GM21390 (cell line): ENCODE measurements around the gene AGBL4.

ENCODE experiments used
- ATAC-seq: cut with Tn5 transposase; IDR thresholded peaks from one replicate; pipeline ENCODE4 v1.9.1; 2021; ENCODE audit not compliant: unreplicated experiment

AGBL4 gene

DNA sequence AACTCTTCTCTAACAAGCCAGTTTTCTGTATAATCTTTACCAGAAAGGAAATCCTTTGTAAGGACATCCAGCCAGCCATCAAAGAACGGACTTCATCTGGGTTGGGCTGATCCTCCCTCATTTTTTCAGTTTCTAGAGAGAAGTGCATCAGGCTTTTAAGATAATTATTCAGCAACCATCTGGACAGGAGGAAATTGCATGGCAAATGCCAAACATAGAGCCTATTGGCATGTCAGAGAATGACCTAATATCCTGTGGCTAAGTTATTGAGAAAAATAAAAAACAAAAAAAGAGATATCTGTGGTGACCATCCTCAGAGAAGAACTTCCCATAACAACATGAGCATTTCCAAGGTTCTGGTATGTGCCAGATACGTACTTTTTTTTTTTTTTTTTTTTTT lies 1172.1 kb downstream of the AGBL4 start:
- no peak for ATAC-seq

DNA sequence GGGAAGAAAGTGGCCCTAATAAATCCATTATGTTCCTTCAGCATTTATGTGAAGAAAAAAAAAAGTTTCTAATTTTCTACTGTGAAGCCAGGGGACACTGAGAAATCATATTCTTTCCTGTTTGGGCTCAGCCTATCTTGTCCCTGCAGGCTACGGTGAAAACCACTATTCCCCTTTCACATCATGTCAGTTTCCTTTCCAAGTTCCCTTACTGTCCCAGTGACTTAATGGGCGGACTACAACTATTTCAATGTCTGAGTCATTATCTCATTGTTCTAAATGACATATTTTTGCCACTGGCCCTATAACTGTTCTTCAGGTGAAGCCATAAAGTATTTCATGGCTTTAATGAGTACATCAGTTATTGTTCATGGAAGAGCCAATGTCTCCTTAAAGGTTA lies 1175.7 kb downstream of the AGBL4 start:
- ATAC-seq = no peak

DNA sequence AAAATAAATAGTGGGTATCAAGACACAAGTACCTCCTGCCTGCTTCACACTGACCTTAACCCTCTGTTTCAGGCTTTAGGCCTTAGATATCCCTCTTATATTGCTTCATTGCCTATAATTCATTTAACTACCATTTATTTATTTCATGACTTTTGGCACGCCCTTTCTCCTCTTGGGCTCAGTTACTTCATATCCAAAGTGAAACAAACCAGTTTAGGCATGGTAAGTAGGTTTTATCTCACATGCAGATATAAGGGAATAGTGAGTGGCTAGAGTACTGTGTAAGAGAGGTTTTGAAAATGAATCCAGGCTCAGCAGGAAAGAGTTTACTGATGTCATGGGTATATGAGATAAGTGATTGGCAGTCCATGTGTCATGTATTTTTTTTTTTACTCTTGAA lies 1177.3 kb downstream of the AGBL4 start:
- ATAC-seq = no peak

DNA sequence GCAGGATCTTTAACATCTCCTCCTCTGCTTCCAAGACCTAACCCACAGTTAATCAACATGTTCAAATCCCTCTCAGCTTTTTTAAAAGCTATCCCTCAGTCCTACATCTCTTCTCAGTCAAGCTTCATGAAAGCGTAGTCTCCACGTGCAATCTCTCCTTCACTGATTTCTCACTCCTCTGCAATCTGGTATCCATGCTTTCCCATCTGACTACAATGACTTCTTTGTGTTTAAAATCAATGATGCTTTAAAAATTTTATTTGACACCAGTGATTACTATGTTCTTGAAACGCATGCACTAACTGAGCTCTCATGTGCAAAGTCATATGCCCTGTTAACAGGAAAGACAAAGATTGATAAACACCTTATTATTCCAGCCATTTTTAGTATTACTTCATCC lies 1179.6 kb downstream of the AGBL4 start:
- ATAC-seq = no peak

DNA sequence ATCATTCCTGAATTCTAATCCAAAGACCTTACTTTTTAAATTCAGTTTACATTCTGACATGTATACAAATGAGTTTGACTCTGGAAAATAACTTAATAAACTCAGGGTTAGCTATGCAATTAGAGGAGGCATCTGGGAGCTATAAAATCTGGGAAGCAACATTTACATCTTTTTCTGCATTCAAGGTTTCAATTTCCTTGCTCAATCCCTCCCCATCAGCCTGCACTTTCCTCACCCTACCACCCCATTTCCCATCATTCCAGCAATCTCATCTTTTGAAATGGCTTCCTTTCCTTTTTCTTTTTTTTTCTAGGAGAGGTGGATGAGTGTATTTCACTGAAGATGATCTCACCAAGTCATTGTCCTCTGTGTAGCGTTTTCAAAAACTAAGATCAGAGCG lies 1181.8 kb downstream of the AGBL4 start:
- no peak for ATAC-seq

DNA sequence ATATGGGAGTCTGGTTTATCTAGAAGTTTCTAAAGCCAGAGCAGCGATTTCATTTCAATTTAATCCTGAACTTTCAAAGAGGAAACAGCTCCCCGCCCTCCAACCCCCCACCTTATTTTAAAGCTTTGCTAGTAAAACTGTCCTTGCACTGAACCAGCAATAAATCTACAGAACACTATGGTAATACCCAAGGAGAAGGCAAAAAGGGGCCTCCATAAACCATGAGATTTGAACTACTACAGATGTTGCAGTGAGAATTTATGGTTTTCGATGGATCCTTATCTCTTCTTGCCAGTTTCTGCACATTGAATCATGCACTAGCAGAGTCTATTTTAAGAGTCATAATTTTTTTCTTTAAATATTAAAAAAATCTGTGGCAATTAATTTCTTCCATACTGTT lies 1182.3 kb downstream of the AGBL4 start:
- no peak for ATAC-seq

DNA sequence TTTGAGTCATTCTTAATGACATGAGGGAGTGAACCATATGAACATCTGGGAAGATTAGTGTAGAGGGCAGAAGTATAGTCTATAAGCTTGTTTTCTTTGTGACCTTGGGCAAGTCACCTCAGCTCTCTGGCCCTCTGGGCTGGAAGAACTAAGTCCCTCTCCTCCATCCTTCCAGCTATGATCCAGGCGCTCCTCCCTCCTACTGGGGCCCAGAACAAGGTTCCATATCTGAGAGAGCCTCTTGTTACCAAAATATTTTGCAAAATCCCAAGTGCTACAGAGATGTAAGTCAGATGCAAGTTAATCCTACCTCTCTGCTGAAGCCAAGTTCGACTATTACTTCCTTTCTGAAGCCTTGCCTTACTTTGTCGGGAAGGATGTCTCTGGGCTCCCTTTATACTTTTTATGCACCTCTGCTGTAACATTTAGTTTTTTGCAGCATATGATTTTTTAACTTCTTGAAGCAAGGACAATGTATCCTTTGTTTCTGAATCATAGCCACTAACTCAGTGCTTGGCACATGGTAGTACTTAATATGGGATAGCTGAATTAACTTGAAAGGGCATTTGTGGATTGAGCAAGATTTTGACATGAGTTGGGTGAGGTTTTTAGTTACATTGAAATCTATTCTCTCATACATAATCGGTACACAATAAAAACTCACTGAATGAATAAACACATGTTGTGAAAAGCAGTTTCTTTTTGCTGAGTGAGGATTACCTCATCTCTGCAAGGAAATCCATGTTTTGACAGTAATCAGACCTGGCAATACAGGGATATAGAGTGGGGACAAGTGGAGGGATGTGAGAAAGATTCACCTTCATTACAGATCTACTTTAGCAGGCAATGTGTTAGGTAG lies 1192.4 kb downstream of the AGBL4 start:
- no peak for ATAC-seq

DNA sequence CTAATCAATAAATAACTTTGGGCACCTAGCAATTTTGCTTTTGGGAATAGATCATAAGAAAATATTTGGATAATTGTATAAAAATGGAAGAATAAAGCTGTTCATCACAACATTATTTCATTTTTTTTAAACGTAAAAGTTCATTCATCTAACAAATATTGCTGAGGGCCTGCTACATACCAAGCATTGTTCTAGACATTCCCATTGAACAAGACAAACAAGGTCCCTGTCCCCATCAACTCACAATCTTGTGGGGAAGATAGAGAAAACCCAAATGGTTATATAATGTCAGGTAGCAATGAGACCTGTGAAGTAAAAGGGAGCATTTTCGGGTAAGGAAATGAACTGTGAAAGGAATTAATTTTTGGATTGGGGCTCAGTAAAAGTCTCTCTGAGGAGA lies 1193.0 kb downstream of the AGBL4 start:
- ATAC-seq = no peak

DNA sequence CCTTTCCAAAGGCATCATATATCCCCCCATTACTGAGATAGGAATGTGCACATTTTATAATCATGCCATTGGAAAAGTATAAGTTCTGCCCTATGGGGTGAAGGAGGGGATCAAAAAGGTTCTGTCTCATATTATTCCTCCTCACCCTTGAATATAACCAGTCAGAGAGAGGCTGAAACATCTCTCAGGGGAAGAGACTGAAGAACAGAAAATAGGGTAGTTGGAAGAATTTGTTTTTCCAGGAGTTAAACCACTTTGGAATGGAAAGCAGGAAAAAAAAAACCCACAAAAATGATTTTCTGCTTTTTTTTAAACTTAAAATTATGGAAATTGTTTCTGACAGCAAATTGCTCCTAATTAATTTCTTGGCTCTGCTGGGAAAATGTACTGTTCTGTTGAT lies 1194.3 kb downstream of the AGBL4 start:
- ATAC-seq = no peak

DNA sequence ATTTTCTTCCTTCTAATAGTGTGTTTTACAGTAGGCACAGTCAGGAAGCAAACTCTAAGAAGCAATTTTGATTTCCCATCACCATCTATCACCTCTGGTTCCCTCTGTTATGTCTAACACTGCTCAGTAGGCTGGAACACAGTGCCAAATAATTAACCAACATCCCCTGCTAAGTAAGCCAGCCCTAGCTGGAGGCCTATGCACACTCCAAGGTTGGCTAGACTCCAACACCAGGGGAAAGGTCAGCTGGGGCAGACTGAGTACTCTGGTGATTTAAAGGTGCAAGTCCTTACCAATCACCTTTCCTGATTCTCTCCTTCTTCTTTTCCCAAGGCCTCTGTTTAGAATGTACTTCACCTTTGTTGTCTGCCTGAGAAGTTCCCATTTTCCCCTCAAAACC lies 1200.6 kb downstream of the AGBL4 start:
- no peak for ATAC-seq

DNA sequence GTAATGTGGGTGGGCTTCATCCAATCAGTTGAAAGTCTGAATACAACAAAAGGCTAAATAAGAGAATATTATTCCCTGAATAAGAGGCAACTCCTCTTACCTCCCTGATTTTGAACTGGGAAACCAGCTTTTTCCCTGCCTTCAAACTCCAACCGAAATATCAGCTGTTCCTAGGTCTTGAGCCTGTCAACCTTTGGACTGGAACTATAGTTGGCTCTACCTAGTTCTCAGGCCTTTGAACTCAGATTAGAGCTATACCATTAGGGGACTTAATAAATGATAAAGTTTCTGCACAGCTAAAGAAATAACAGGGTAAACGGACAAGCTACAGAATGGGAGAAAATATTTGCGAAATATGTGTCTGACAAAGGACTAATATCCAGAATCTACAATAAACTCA lies 1203.3 kb downstream of the AGBL4 start:
- ATAC-seq = no peak

DNA sequence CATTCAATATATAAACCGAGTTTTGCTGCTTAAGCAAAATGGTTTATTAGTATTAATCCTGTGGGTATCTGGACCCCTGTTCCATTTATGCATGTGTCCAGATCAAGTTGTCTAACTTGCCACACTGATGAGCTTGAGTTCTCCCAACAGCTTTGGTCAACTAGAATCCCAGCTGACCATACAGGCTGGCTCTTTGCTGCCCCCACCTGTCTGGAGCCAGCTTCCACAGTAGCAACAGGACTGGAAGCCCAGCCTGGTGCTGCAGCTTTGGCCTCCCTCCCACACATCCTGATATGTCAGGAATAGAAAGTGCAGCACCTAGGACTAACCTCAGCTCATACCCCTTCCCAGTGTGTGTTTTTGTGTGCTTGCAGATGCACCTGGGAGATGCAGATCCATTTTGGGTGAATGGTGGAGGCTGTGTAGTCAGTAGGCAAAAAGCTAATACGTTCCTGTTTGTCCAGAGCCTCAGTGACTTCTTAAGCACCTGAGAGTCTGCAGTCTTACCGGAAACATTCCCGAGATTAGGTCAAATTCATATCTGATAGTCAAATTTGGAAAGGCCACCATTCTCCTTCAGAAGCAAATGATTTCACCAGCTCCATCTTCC lies 1206.1 kb downstream of the AGBL4 start:
- no peak for ATAC-seq

DNA sequence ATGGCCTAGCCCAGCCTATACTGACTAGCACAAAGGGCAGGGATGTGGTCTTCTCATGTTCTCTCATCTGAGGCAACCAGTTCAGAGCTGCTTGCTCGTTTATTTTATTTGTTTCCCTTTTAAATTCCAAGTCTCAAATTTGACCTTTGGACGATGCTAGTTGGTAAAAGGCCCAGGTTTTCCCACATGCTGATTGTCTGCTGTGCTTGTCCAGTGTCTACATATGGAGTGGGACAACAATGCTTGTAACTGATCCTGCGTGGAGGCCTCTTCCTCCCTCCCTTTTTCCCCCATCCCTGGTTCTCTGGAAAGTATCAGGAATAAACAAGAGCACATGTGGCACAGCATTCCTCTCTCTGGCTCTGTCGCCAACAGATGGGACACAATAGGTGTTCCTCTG lies 1213.0 kb downstream of the AGBL4 start:
- no peak for ATAC-seq

DNA sequence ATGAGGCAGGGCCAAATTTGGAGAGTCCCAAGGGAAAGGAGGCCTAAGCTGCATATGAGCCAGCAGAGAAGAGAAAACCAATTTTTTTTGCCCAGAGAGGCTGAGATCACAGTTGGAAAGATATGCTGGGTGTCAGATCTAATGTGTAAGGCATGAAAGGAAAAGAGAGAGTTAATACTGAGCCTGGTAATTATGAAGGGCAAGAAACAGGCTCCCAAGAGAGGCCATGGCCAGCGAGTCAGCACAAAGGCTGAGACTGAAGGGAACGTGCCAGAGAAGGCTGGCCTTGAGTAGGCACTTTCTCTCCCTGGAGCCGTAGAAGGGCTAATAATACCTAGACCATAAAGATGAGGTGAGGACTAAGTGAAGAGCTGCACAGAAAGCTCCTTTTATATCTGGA lies 1215.3 kb downstream of the AGBL4 start:
- no peak for ATAC-seq

DNA sequence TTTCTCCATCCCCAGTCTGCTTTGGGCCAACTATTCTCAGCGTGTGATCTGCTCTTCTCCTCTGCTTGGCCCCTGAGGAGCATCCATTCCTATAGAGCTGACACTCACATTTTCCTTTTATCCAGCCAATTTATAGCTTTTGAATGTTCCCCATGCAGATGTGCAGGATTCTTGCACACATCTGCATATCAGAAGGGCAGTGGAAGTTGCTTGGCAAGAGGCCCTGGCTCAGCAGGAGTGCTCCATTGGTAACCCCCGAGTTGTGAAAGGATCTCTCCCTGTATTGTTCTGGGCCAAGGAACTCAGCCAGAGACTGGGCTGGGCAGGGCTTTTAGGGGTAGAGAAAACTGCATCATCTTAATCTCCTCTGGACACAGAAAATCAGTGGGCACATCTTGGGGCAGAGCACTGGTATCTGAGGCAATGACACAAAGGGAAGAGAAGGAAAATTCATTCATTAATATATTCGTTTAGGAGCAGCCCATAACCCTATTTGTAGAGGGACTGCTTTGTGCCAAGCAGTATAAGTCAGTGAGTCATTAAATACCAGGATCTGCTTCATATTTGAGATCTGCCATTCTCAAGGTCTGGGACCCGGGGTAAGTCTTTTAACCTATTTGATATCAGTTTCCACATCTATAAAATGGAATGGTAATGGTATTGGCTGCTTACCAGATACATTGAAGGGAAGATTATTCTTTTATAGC lies 1216.0 kb downstream of the AGBL4 start:
- ATAC-seq = no peak

DNA sequence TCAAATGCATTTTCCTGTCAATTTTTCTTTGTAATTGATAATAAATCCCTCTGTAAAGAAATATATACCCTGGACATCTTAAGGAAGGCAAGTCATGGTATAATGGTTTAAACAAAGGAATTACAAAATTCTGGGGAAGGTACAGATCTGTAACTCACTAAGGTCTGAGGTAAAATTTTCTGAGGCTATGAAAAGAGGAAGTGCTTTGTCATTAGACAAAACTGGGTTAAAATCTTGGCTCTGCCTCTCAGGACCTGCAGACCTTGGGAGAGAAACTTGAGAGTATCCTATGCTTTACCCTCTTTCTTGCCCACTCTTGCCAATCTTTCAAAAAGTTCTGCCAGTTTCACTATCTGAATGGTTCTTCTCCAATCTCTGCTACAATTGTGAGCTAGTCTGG lies 1220.3 kb downstream of the AGBL4 start:
- ATAC-seq = no peak

DNA sequence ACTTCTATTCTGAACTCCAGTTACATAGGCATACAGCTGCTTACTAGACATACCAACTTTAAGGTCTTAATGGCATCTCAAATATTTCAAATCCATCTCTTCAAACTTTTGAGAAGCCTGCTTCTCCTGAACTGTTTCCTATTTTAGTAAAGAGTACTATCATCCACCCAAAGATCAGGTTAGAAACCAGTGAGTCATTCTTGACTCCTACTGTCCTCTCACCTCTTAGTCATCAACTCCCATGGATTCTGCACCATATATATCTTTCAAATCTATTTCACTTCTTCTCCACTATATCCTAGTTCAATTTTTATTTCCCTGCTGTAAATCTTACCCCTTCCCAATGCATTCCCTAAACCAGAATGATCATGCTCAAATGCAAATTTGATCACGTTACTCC lies 1228.9 kb downstream of the AGBL4 start:
- no peak for ATAC-seq

DNA sequence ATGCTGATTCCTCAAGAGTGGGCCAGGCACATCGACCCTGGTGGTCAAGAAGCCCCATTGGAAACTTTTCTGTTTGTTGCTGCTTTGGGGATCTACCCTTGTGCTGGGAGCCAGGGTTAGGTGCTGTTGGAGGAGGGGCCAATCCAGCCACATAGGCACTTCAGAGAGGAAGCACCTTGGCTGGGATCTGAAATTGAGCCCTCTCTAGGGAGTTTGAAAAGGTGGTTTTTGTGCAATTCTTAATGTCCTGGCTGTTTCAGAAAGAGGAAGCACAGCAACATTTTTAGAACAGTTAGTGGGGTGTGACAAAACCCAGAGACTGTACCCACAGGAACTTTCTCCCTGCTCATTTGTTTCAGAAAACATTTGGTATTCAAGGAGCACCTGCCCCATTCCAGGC lies 1229.9 kb downstream of the AGBL4 start:
- ATAC-seq = peak; percentile 77

DNA sequence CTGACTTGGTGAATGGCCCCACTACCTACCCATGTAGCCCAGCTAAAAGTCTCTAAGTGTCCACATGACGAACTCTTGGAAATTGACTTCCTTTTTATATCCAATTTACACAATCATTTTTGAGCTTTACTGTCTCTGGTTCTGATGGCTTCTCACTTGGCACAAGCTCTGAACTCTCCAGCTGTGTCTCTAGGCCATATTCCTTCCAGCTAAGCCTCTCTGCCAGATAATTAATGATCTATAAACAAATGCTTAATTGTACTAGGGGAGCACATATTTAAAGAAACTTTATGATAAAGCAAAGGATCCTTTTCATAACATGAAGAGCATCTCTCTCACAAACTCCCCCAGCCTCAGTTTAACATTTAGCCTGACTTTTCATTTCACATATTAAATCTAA lies 1230.8 kb downstream of the AGBL4 start:
- no peak for ATAC-seq

DNA sequence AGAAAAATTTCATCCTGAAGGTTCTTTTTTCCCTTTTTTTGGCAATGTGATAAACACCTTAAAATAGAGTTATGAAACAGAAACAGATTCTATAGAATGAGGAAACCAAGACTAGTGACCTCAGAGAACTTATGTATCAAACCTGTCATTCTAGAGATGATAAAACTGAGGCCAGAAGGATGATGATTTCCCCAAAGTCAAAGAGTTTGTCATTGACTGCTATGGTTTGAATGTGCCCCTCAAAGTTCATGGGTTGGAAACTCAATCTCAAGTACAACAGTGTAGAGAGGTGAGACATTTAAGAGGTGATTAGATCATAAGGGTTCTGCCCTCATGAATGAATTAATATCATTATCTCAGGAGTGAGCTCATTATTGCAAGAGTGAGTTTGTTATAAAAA lies 1233.4 kb downstream of the AGBL4 start:
- ATAC-seq = peak; percentile 33

DNA sequence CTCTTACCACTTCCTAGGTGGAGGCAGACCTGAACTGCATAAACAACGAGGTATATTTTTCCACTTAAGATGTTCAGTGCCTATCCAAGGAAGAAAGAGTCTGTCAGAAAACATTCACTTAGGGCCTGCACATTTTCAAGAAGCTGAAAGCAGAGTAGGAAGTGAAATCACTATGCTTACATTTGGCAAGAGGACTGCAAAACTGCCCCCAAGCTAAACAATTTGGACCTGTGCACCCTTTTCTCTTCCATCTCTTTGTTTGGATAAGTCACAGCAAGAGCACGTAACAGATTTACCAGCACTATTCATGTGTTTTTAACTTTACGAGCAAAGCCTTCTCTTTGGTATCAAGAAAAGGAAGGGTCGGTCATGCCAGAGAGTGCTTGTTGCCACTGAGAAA lies 1233.9 kb downstream of the AGBL4 start:
- no peak for ATAC-seq

DNA sequence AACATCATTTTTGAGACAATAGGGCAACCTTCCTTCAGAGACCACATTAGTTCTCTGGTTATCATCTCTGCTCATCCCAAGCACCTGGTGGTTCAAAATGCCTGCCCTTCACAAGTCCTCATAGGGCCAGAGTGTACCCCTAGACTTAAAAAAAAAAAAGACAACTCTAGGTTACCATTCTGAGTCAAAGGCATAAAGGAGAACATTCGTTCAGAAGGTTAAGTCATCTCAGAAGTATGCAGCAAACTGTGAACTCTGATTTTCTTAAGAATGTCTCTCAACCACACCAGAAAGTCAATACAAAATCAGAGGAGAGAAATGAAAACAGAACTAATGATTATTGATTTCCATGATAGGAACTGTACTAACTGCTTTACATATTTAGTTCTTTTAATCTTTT lies 1237.9 kb downstream of the AGBL4 start:
- no peak for ATAC-seq
